Peyer's patch (tissue), 4 donors: ENCODE data around the gene SMOC1. TPM values are rescaled to one million over a fixed set of nuclear protein-coding genes. Genes with fewer than 3 reads are reported as not detected.

Experiments
- DNase-seq, 3 donors: peaks; one replicate each; pipeline ENCODE4 v3.0.0-alpha.2; 2017 to 2019
- H3K27ac ChIP-seq, 4 donors: fragments of 200-600 bp; sonication (generic); one replicate each; pipeline ENCODE4 v1.5.1; 2016 to 2019
- H3K27me3 ChIP-seq, 2 donors: fragments of 200-600 bp; sonication (generic); one replicate each; pipeline ENCODE4 v1.5.1; 2019
- H3K36me3 ChIP-seq, 3 donors: fragments of 200-600 bp; sonication (generic); one replicate each; pipeline ENCODE4 v1.5.1; 2016 to 2019
- H3K4me1 ChIP-seq, 4 donors: fragments of 200-600 bp; sonication (generic); one replicate each; pipeline ENCODE4 v1.5.1; 2016 to 2019
- H3K4me3 ChIP-seq, 4 donors: fragments of 200-600 bp; sonication (generic); 1 replicate in 3 of 4; 2 replicates in 1 of 4; pipeline ENCODE4 v1.5.1; 2016 to 2019; ENCODE audit warnings: mild to moderate bottlenecking in 1 of 4
- H3K9me3 ChIP-seq, 4 donors: fragments of 200-600 bp; sonication (generic); one replicate each; pipeline ENCODE4 v1.5.1; 2016 to 2019; ENCODE audit warnings: mild to moderate bottlenecking in 1 of 4
- CTCF ChIP-seq, 6 experiments: fragments of 450-650 bp in 4 of 6; fragments of 200-600 bp in 2 of 6; sonication (generic) in 1 of 6; IDR thresholded peaks; one replicate each; pipeline ENCODE4 v1.5.1; 2017 to 2019; ENCODE audit warnings: antibody characterized with exemption in 6 of 6, mild to moderate bottlenecking in 3 of 6, moderate library complexity in 1 of 6
- POLR2A ChIP-seq, 2 donors: fragments of 450-650 bp; IDR thresholded peaks; one replicate each; pipeline ENCODE4 v1.5.1; 2017; ENCODE audit warnings: antibody characterized with exemption in 2 of 2, mild to moderate bottlenecking in 2 of 2, moderate library complexity in 2 of 2
- total RNA-seq, 4 donors: library from RNA; depleted of rRNA; stranded (reverse); fragments of >200 nt; gene quantifications; one replicate each; pipeline ENCODE4 v1.1.0, GENCODE V29; 2016

Gene SMOC1
- total RNA-seq, 4 donors from 2014 or later, result 0.35 to 0.54 (median 0.38) TPM; not detected in 1

GRCh38 chr14:69945347-69945746 lies 66.1 kb downstream of the SMOC1 start:
- no peak for TF ChIP-seq CTCF (IDR thresholded peaks at IDR 0.05)
- no peak for TF ChIP-seq POLR2A (IDR thresholded peaks at IDR 0.05)
- no peak overlapping the region for H3K4me3 ChIP-seq
- DNase-seq, result no peak
- H3K36me3 ChIP-seq, result no peaks in the 10 kb centered on the region
- H3K27ac ChIP-seq, result no peak overlapping the region
- no peaks in the 10 kb centered on the region for H3K27me3 ChIP-seq
- peaks cover 0 to 5% (median 0%) of the 10 kb centered on the region in 4 donors for H3K9me3 ChIP-seq
- no peaks in the 10 kb centered on the region for H3K4me1 ChIP-seq

GRCh38 chr14:69945912-69946311 lies 66.7 kb downstream of the SMOC1 start:
- Histone ChIP-seq H3K27ac (no peak overlapping the region), H3K4me3 (no peak overlapping the region), H3K9me3 (peaks cover 0 to 5% (median 0%) of the 10 kb centered on the region in 4 donors), H3K4me1 (no peaks in the 10 kb centered on the region), H3K27me3 (no peaks in the 10 kb centered on the region), H3K36me3 (no peaks in the 10 kb centered on the region)
- no peak for DNase-seq
- no peak for TF ChIP-seq CTCF (IDR thresholded peaks at IDR 0.05)
- no peak for TF ChIP-seq POLR2A (IDR thresholded peaks at IDR 0.05)

DNA sequence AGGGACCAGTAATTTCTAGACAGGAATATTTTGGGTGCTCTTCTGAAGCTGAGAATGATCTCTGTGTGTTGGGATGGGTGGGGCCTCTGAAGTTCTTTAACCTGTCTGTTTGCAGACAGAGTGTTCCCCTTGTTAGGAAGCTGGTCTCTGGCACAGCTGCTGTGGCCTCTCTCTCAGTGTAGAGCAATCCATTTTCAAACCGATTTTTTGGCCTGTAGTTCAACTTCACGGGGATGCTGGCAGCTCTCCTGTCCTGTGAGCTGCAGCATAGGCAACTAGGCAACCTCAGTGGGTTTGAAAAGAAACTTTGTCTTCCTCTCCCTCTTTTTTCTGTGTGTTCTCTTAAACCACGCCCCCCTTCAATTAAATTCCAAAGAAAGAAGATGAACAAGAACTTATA lies 69.1 kb downstream of the SMOC1 start:
- Histone ChIP-seq H3K4me1 (no peaks in the 10 kb centered on the region), H3K27me3 (no peaks in the 10 kb centered on the region), H3K36me3 (no peaks in the 10 kb centered on the region), H3K4me3 (no peak overlapping the region), H3K9me3 (peaks cover 0 to 5% (median 0%) of the 10 kb centered on the region in 4 donors), H3K27ac (no peak overlapping the region)
- TF ChIP-seq CTCF (IDR thresholded peaks at IDR 0.05) (no peak), POLR2A (IDR thresholded peaks at IDR 0.05) (no peak)
- DNase-seq, result no peak

DNA sequence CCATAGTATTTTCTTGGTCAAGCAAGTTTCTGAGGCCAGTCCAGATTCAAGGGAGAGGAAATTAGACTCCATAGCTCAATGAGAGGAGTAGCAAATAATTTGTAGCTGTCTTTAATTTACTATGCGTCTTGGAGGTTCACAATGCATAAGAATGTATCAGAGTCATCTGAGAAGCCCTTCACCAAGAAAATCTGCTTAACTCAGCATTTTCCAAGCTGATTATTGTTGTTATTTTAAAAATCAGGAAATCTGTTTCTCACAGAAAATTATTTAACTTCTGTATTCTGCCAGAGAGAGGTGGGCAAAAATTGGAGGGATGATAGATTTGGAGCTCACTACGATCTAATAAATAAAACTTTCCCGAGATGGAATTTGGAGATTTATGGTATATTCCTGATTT lies 72.0 kb downstream of the SMOC1 start:
- no peak for DNase-seq

GRCh38 chr14:69951935-69952334 lies 72.7 kb downstream of the SMOC1 start:
- Histone ChIP-seq H3K9me3 (no peaks in the 10 kb centered on the region), H3K27me3 (no peaks in the 10 kb centered on the region), H3K36me3 (no peaks in the 10 kb centered on the region), H3K4me1 (no peaks in the 10 kb centered on the region), H3K27ac (no peak overlapping the region), H3K4me3 (no peak overlapping the region)
- TF ChIP-seq CTCF (IDR thresholded peaks at IDR 0.05) (no peak), POLR2A (IDR thresholded peaks at IDR 0.05) (no peak)
- DNase-seq, result no peak

More for the DNA sequence above, 72.0 kb downstream of the SMOC1 start:
- Histone ChIP-seq H3K36me3 (no peaks in the 10 kb centered on the region), H3K4me1 (no peaks in the 10 kb centered on the region), H3K27ac (no peak overlapping the region), H3K4me3 (no peak overlapping the region), H3K9me3 (no peaks in the 10 kb centered on the region), H3K27me3 (no peaks in the 10 kb centered on the region)
- no peak for TF ChIP-seq CTCF (IDR thresholded peaks at IDR 0.05)
- no peak for TF ChIP-seq POLR2A (IDR thresholded peaks at IDR 0.05)
